ENCODE results near the gene NMD3.

GRCh38 chr3:161289174-161289573 lies 68.1 kb downstream of the NMD3 start:
- no peak for TF ChIP-seq ZNF512 (CRISPR knock-in tag; IDR thresholded peaks at IDR 0.05; ENCODE audit: borderline replicate concordance)
- no peak for TF ChIP-seq CTCF (IDR thresholded peaks at IDR 0.05)
- TF ChIP-seq ESRRA (CRISPR knock-in tag; IDR thresholded peaks at IDR 0.05; ENCODE audit: borderline replicate concordance): no peak
- TF ChIP-seq MAX (CRISPR knock-in tag; IDR thresholded peaks at IDR 0.05): no peak
